Ovary (tissue), 1 donor: ENCODE data around the gene OCA2.

Experiments
- EP300 ChIP-seq: sonication (generic); formaldehyde crosslinking; IDR thresholded peaks from one replicate; pipeline ENCODE4 v1.6.1; 2017; ENCODE audit warnings: antibody characterized with exemption
- POLR2A ChIP-seq: fragments of 450-650 bp; IDR thresholded peaks from one replicate; pipeline ENCODE4 v1.6.1; 2017; ENCODE audit warnings: antibody characterized with exemption, mild to moderate bottlenecking, moderate library complexity

DNA sequence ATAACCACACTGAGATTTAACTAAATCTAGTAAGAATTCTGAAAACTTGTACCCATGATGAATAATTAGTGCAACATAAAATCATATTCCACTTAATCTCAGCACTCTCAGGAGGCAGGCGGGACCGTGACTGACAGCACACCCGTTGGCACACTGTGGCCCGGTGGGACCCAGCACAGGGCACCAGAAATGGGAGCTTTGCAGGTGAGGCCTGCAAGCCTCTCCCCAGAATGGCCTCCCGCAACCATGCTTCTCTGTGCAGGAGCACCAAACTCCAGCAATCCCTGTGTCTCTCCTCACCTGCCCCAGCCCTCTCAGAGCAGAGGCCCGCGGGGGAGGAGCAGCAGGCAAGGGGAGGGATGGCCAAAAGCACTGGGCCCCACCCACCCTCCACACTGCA is 31.5 kb upstream of the OCA2 start:
- TF ChIP-seq EP300 (no peak), POLR2A (no peak)
